H9 (cell line): ENCODE measurements around the gene CDH1. TPM values are rescaled to one million over a fixed set of nuclear protein-coding genes. Genes with fewer than 3 reads are reported as not detected.
"Not testable (repeated sequence)": the region's sequence is repeated elsewhere in the genome, so short reads cannot be mapped to it uniquely, and the experiment has no call there.

Experiments
- DNase-seq: peaks from one replicate; pipeline ENCODE4 v3.0.0-alpha.2; 2017
- H2AFZ ChIP-seq: one replicate; pipeline ENCODE4 v1.6.1; 2013; ENCODE audit warnings: mild to moderate bottlenecking, low read length, control low read depth, moderate library complexity
- H2AK5ac ChIP-seq: 2 replicates; pipeline ENCODE4 v1.6.1; 2013; ENCODE audit warnings: low read length, control low read depth, mixed read lengths; ENCODE audit not compliant: insufficient read length
- H2BK120ac ChIP-seq: one replicate; pipeline ENCODE4 v1.6.1; 2013; ENCODE audit warnings: low read depth, mild to moderate bottlenecking, low read length, control low read depth, inconsistent platforms; ENCODE audit not compliant: poor library complexity, severe bottlenecking
- H2BK12ac ChIP-seq: 2 replicates; pipeline ENCODE4 v1.6.1; 2013; ENCODE audit warnings: low read length, control low read depth, mixed read lengths, low read depth; ENCODE audit not compliant: insufficient read length
- H2BK15ac ChIP-seq: 2 replicates; pipeline ENCODE4 v1.6.1; 2013; ENCODE audit warnings: low read depth, low read length, control low read depth
- H2BK20ac ChIP-seq: one replicate; pipeline ENCODE4 v1.6.1; 2013; ENCODE audit warnings: low read depth, mild to moderate bottlenecking, low read length, control low read depth, inconsistent platforms; ENCODE audit not compliant: poor library complexity, severe bottlenecking
- H2BK5ac ChIP-seq: 2 replicates; pipeline ENCODE4 v1.6.1; 2013; ENCODE audit warnings: low read length, control low read depth, mixed read lengths; ENCODE audit not compliant: insufficient read length
- H3K14ac ChIP-seq: 2 replicates; pipeline ENCODE4 v1.6.1; 2013; ENCODE audit warnings: low read length, control low read depth; ENCODE audit not compliant: insufficient read depth
- H3K18ac ChIP-seq: 2 replicates; pipeline ENCODE4 v1.6.1; 2013; ENCODE audit warnings: low read depth, mild to moderate bottlenecking, mixed read lengths, low read length, control low read depth; ENCODE audit not compliant: insufficient read length
- H3K23ac ChIP-seq: 2 replicates; pipeline ENCODE4 v1.6.1; 2013; ENCODE audit warnings: low read length, control low read depth, mixed read lengths, low read depth; ENCODE audit not compliant: insufficient read length
- H3K23me2 ChIP-seq: 2 replicates; pipeline ENCODE4 v1.6.1; 2013; ENCODE audit warnings: low read depth, mild to moderate bottlenecking, mixed read lengths, low read length, control low read depth; ENCODE audit not compliant: insufficient read length, poor library complexity, severe bottlenecking
- H3K27ac ChIP-seq: 2 replicates; pipeline ENCODE4 v1.5.1; 2013; ENCODE audit warnings: low read length, control low read depth, mixed read lengths, low read depth; ENCODE audit not compliant: insufficient read length
- H3K27me3 ChIP-seq: 2 replicates; pipeline ENCODE4 v1.6.1; 2013; ENCODE audit warnings: low read length, control low read depth, inconsistent platforms; ENCODE audit not compliant: insufficient read depth
- H3K4ac ChIP-seq: 2 replicates; pipeline ENCODE4 v1.6.1; 2013; ENCODE audit warnings: low read depth, mild to moderate bottlenecking, control low read depth, inconsistent platforms, low read length, moderate library complexity
- H3K4me1 ChIP-seq: 2 replicates; pipeline ENCODE4 v1.6.1; 2013; ENCODE audit warnings: low read length, control low read depth, inconsistent platforms; ENCODE audit not compliant: insufficient read depth
- H3K4me2 ChIP-seq: 2 replicates; pipeline ENCODE4 v1.6.1; 2013; ENCODE audit warnings: low read length, control low read depth, mixed read lengths; ENCODE audit not compliant: insufficient read length, insufficient read depth
- H3K56ac ChIP-seq: 2 replicates; pipeline ENCODE4 v1.6.1; 2013; ENCODE audit warnings: low read depth, mild to moderate bottlenecking, mixed read lengths, low read length, control low read depth; ENCODE audit not compliant: insufficient read length
- H3K79me1 ChIP-seq: 2 replicates; pipeline ENCODE4 v1.6.1; 2013; ENCODE audit warnings: low read depth, mild to moderate bottlenecking, moderate library complexity, low read length, control low read depth, inconsistent platforms; ENCODE audit not compliant: insufficient read depth, poor library complexity, severe bottlenecking
- H3K79me2 ChIP-seq: 2 replicates; pipeline ENCODE4 v1.6.1; 2013; ENCODE audit warnings: low read length, control low read depth, inconsistent platforms; ENCODE audit not compliant: insufficient read depth
- H3K9ac ChIP-seq: 2 replicates; pipeline ENCODE4 v1.6.1; 2013; ENCODE audit warnings: low read length, control low read depth, mixed read lengths; ENCODE audit not compliant: insufficient read length; ENCODE audit errors: extremely low read depth
- H3K9me3 ChIP-seq: one replicate; pipeline ENCODE4 v1.6.1; 2013; ENCODE audit warnings: low read depth, low read length, inconsistent platforms; ENCODE audit not compliant: control insufficient read depth
- H3T11ph ChIP-seq: one replicate; pipeline ENCODE4 v1.6.1; 2013; ENCODE audit warnings: mild to moderate bottlenecking, low read length, control low read depth, inconsistent platforms
- H4K20me1 ChIP-seq: one replicate; pipeline ENCODE4 v1.6.1; 2013; ENCODE audit not compliant: control insufficient read depth, insufficient read length, insufficient read depth
- H4K5ac ChIP-seq: 2 replicates; pipeline ENCODE4 v1.6.1; 2013; ENCODE audit warnings: low read depth, mild to moderate bottlenecking, mixed read lengths, low read length, control low read depth; ENCODE audit not compliant: insufficient read length
- H4K8ac ChIP-seq: replicated peaks from 2 replicates; pipeline ENCODE4 v1.6.1; 2013; ENCODE audit warnings: low read length, control low read depth, mixed read lengths, low read depth; ENCODE audit not compliant: insufficient read length
- H4K91ac ChIP-seq: 2 replicates; pipeline ENCODE4 v1.6.1; 2013; ENCODE audit warnings: low read depth, mild to moderate bottlenecking, moderate library complexity, mixed read lengths, low read length, control low read depth; ENCODE audit not compliant: insufficient read length
- H3K27ac Mint-ChIP-seq, 3 experiments: 2 replicates in 2 of 3; 3 replicates in 1 of 3; pipeline ENCODE4 v1.8.0; 2020 to 2021; ENCODE audit warnings: mixed read lengths in 3 of 3, mild to moderate bottlenecking in 1 of 3, moderate library complexity in 1 of 3
- H3K27me3 Mint-ChIP-seq: 2 replicates; pipeline ENCODE4 v1.8.0; 2021; ENCODE audit warnings: low read depth, mild to moderate bottlenecking, moderate library complexity, mixed read lengths
- H3K36me3 Mint-ChIP-seq, 3 experiments: 2 replicates in 2 of 3; 3 replicates in 1 of 3; pipeline ENCODE4 v1.8.0; 2020 to 2021; ENCODE audit warnings: low read depth in 3 of 3, mixed read lengths in 3 of 3; ENCODE audit not compliant: insufficient read depth in 1 of 3
- H3K4me1 Mint-ChIP-seq, 2 experiments: 2 replicates each; pipeline ENCODE4 v1.8.0; 2020; ENCODE audit warnings: mixed read lengths in 2 of 2
- H3K4me3 Mint-ChIP-seq, 2 experiments: 2 replicates in 1 of 2; 3 replicates in 1 of 2; pipeline ENCODE4 v1.8.0; 2020 to 2021; ENCODE audit warnings: mild to moderate bottlenecking in 2 of 2, mixed read lengths in 2 of 2, moderate library complexity in 1 of 2
- H3K9me3 Mint-ChIP-seq, 2 experiments: 2 replicates in 1 of 2; 3 replicates in 1 of 2; pipeline ENCODE4 v1.8.0; 2020; ENCODE audit warnings: mild to moderate bottlenecking in 2 of 2, mixed read lengths in 2 of 2, moderate library complexity in 1 of 2
- WGBS: extraction: QIAGEN DNeasy Blood & Tissue Kit; methylation state at CpG from one replicate; pipeline ENCODE4 v1.1.7; 2013; ENCODE audit warnings: missing lambda C conversion rate, low lambda C conversion rate, mixed read lengths; ENCODE audit not compliant: insufficient read length; ENCODE audit errors: extremely low coverage; 5-methylcytosine and 5-hydroxymethylcytosine counted together
- total RNA-seq: library from RNA; stranded (reverse); gene quantifications from 2 replicates; pipeline ENCODE4 v1.2.1, GENCODE V29; 2021
- TF ChIP-seq, protein P1 (sequence below): fragments of 200-600 bp; sonication (generic); conservative IDR thresholded peaks from 3 replicates; pipeline ENCODE4 v1.8.0; 2021; ENCODE audit warnings: antibody characterized with exemption, mild to moderate bottlenecking

The CDH1 gene
- total RNA-seq, 1 experiment from 2014 or later: 237 TPM

DNA sequence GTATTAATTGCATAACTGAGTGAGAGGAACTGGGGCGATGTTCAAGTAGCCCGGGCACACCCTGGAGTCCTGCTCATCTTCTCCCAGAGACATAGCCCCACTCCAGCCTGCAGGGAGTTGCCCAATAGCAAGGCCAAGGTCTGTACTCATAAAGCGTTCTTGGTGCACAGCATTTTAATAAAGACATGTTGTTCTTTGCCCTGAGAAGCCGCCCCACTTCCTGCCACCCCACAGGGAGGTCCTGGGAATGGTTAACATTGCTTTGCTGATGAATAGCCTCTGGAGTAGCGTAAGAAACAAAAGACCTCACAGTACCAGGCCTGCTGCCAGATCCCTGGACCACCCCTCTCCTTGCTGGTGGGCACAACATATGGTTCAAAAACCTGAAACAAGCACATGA is 21.6 kb upstream of the CDH1 start:
- no peak overlapping the region for H2BK12ac ChIP-seq
- peak overlapping the region in 2 of 3 experiments; percentile 5 to 68; a peak in 2 of 7 replicates for H3K27ac Mint-ChIP-seq

DNA sequence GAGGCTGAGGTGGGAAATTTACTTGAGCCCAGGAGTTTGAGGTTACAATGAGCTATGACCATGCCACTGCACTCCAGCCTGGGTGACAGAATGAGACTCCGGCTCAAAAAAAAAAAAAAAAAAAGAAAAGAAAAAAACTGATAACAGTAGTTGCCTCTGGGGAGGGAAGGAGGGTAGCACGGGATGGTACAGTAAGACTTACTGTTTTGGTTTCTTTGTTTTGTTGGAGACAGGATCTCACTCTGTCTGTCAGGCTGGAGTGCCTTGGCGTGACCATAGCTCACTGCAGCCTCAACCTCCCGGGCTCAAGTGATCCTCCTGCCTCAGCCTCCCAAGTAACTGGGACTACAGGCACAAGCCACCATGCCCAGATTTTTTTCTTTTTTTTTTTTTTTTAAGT is 20.6 kb upstream of the CDH1 start:
- H3K14ac ChIP-seq, H2BK12ac ChIP-seq, H3K27ac ChIP-seq, H3K23ac ChIP-seq, H2BK20ac ChIP-seq, H3K56ac ChIP-seq, H3K9me3 Mint-ChIP-seq, DNase-seq, H4K5ac ChIP-seq, H2BK5ac ChIP-seq, H3K23me2 ChIP-seq, H3K18ac ChIP-seq, H3K27me3 ChIP-seq, H3K27me3 Mint-ChIP-seq, H3K4me1 ChIP-seq, H4K8ac ChIP-seq, H2BK15ac ChIP-seq, H2BK120ac ChIP-seq, H3K79me1 ChIP-seq, H4K91ac ChIP-seq, H3K79me2 ChIP-seq, H4K20me1 ChIP-seq, H2AK5ac ChIP-seq, H3K9ac ChIP-seq, H3K36me3 Mint-ChIP-seq, H3K4me3 Mint-ChIP-seq, H3K4me2 ChIP-seq, H3K27ac Mint-ChIP-seq, H3K9me3 ChIP-seq, H3K4ac ChIP-seq, H3T11ph ChIP-seq, H2AFZ ChIP-seq: not testable (repeated sequence)
- WGBS: no CpG with 5 or more reads among the region's 4 CpGs
- H3K4me1 Mint-ChIP-seq: peaks cover 17 to 21% of the 10 kb centered on the region in 2 experiments

More for the DNA sequence above, 21.6 kb upstream of the CDH1 start:
- Histone ChIP-seq H3K14ac (no peak overlapping the region), H3K9me3 (no peaks in the 10 kb centered on the region), H2BK5ac (no peak overlapping the region), H3K4me1 (no peaks in the 10 kb centered on the region), H3K56ac (no peak overlapping the region), H4K8ac (no peak overlapping the region), H4K20me1 (no peaks in the 10 kb centered on the region), H3K27ac (no peak overlapping the region), H2BK15ac (no peak overlapping the region), H3K79me1 (no peaks in the 10 kb centered on the region), H3K23me2 (no peaks in the 10 kb centered on the region), H4K5ac (no peak overlapping the region), H2AK5ac (no peak overlapping the region), H3K4ac (no peak overlapping the region), H3K18ac (no peak overlapping the region), H2AFZ (no peak overlapping the region), H3K79me2 (no peaks in the 10 kb centered on the region), H3T11ph (no peak overlapping the region), H3K4me2 (no peak overlapping the region), H3K9ac (no peak overlapping the region), H3K27me3 (no peaks in the 10 kb centered on the region), H3K23ac (no peak overlapping the region), H2BK20ac (no peak overlapping the region), H2BK120ac (no peak overlapping the region), H4K91ac (no peak overlapping the region)
- WGBS: no CpG with 5 or more reads among the region's 5 CpGs
- Mint-ChIP-seq H3K27me3 (no peaks in the 10 kb centered on the region), H3K36me3 (no peaks in the 10 kb centered on the region; a peak in 3 of 7 replicates), H3K4me1 (peaks cover 22 to 30% of the 10 kb centered on the region in 2 experiments), H3K9me3 (peaks cover 2 to 3% of the 10 kb centered on the region in 2 experiments; a peak in 2 of 5 replicates), H3K4me3 (no peak overlapping the region)
- no peak for DNase-seq
- TF ChIP-seq, protein P1, sequence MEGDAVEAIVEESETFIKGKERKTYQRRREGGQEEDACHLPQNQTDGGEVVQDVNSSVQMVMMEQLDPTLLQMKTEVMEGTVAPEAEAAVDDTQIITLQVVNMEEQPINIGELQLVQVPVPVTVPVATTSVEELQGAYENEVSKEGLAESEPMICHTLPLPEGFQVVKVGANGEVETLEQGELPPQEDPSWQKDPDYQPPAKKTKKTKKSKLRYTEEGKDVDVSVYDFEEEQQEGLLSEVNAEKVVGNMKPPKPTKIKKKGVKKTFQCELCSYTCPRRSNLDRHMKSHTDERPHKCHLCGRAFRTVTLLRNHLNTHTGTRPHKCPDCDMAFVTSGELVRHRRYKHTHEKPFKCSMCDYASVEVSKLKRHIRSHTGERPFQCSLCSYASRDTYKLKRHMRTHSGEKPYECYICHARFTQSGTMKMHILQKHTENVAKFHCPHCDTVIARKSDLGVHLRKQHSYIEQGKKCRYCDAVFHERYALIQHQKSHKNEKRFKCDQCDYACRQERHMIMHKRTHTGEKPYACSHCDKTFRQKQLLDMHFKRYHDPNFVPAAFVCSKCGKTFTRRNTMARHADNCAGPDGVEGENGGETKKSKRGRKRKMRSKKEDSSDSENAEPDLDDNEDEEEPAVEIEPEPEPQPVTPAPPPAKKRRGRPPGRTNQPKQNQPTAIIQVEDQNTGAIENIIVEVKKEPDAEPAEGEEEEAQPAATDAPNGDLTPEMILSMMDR: no peak
